HG02973 (cell line): Measurements from ENCODE around the gene RAB3C.

Experiments
- ATAC-seq: cut with Tn5 transposase; IDR thresholded peaks from one replicate; pipeline ENCODE4 v1.9.1; 2021; ENCODE audit warnings: moderate library complexity; ENCODE audit not compliant: unreplicated experiment

RAB3C gene

GRCh38 chr5:58868931-58869330, 286.1 kb downstream of the RAB3C start:
- no peak for ATAC-seq

DNA sequence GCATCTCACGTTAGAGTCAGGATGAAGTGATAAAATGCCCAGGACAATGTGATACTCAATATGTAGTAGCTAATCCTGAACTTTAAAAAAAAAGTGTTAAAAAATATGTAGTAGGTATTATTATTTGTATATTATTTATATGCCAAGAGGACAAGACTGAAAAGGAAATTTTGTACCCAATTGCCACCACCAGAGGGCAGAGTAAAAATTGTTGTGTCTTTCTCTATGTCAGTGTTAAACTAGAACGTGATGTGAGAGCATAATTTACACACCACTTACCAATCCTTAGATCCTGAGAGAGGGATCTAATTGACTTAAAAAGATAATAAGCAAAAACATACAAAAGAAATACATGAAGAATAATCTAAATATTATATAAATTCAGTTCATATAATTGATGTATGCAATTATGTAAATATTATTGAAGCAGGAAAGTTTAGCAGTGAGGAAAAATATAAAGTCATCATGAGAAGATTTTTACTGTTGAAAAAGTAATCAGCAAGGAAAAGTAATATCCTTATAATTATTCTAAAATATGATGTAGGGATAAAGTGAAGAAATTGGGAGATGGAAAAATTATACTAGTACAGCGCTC, 288.9 kb downstream of the RAB3C start:
- no peak for ATAC-seq

DNA sequence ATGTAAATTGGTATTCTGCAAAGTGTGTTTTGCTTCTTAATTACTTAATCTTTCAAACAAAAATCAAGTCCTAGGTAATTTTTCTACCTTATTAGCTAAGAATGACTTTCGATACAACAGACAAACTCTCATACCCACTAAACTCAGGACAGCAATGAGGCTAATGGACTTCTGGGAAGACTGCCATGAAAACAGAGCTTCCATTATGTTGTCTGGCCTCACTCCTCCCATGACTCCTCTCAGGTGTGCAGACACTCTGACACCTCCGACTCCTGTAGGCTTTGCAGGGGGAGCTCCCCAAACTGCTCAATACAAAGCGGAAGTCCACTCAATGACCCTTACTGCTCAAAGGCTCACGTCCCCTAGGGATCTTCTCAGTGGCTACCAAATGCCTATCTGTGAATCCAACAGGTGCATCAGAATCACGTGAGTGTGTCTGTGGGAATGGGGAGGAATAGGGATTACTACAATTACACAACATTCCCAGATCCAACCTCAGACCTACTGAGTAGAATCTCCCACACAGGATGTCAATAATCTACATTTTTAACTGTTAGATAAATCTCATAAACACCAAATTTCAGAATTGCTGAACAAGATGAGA, 289.9 kb downstream of the RAB3C start:
- ATAC-seq: no peak

GRCh38 chr5:58875599-58875998, 292.7 kb downstream of the RAB3C start:
- ATAC-seq: no peak

- ATAC-seq: no peak
These were observed 302.4 kb downstream of the RAB3C start for GRCh38 chr5:58885260-58885659.

DNA sequence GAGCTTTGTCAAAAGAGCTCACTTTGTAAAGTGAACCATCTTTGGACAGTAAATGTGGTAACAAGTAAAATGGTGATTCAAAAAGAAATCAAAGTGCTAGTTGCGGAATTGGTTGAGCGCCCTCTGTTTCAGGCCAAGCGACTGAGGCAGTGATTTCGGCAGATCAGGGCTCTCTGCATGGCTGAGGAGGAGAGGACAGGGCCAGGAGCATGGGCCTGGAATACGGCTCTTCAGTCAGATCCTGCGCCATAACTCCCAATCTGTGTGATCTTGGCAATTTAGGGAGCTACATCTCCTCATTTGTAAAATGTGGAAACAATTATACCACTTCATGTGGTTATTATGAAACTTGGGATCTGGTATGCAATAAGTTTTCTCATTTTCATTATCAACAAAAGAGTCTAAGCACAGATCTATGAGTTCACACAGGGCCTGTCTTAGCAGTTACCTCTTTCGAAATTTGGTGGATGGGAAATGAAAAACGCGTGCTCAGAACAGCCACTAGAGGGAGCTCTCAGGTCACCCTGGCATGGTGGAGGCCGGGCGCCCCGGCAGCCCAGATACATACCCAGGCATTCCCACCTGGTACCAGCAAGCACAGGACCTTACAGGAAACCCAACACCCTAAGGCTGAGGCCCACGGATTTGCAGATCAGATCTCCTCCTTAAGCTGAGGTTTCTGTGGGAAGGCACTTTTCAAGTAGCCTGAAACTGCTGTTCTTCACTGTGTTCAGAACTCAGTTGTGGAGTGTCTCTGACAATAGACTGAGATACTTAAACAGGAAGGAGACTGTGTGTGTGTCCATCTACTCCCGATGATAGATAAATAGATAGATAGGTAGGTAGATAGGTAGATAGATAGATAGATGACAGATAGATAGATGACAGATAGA, 303.7 kb downstream of the RAB3C start:
- peak; percentile 79 for ATAC-seq

DNA sequence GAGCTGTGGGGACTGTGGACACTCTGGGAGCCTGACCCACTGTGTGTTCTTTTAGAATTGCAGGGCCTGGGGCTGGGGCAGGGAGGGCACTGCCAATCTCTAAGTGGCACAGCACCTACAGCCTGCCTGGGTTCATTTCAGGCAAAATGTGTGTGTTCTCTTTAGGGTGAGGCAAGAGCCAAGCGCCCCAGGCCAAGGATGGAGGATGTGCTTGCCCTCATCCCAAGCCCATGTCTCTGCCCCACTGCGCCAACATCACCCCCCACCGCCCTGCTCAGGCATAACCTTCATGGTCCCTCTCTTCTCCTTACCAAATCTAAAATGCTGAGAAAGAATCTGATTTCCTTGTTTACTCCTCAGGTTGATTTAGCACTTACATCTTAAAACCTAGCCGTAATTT, 304.4 kb downstream of the RAB3C start:
- ATAC-seq: no peak

- no peak for ATAC-seq
These were observed 305.0 kb downstream of the RAB3C start for GRCh38 chr5:58887721-58888409.

DNA sequence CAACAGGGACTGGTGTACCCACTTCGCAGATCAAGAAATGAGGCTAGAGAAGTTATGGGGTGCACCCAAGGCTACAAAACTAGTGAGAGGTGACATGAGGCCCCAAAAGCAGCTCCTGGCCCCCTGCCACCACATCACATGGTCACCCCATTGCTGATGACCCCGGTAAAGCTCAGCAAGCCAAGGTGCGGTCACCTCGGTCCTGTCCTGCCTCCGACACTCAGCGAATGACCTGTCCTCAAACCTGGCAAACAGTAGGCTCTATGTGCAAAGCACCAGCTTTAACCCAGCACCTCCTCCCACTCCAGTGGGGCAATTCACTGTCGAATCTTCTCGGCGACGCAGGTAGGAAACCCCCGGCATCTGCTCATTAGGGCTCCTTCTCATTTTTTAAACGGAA, 307.4 kb downstream of the RAB3C start:
- no peak for ATAC-seq

- no peak for ATAC-seq
These were observed 307.8 kb downstream of the RAB3C start for GRCh38 chr5:58890701-58891085.

DNA sequence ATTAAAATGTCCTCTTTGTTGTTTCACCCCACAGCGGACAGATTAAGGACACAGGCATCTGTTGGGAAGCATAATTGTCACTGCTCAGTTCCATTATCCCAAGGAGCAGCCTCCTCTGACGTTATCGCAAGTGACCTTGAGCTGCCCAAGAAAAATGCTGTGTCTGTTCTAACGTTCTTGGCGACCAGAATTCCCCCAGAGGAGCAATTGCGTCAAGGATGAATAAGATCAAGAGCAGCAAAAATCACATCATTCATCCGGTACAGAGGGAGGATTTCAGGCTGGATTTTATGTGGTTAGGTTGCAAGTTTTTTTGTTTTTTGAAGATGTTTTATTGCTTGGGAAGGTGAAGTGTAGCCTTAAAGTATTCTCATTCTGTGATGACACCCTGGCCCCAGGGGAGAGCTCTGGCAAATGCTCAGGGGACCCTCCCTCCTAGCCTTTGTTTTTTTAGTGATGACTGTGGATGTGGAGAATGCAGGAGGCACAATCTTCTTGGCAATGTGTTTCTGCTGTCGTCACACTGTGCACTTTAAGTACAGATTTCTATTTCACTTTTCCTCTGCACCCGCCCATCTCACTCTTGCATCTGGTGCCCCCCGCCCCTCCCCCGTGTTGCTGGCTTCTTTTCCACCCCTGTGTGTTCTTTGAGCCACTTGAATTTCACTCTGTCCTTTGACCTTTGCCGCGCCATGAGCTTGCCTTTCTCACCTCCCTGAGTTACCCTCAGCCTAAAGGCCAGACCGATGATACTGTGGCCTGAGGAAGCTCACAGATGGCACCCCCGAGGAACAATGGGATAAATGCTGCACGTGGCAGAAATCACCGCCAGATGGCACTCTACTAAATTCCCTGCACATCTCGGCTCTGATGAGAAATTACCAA, 308.5 kb downstream of the RAB3C start:
- ATAC-seq: no peak

DNA sequence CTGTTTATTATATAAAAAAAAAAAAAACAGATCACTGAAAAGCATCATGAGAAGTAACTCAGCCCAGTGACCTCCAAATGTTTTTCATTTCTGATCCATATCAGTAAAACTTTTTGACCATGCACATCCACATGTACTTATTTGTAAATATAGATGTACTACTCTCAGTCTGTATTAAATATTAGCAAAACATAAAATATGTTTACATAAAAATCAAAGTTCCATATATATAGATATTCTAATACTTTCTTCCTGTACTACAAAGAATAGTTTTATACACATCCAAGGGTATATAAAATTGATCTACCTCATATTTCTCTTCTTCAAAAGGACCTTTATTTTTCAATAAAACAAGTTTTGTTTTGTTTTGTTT, 309.1 kb downstream of the RAB3C start:
- ATAC-seq: no peak

GRCh38 chr5:58893551-58893950, 310.7 kb downstream of the RAB3C start:
- ATAC-seq: no peak

- ATAC-seq: no peak
These were observed 315.1 kb downstream of the RAB3C start for GRCh38 chr5:58898006-58898405.

DNA sequence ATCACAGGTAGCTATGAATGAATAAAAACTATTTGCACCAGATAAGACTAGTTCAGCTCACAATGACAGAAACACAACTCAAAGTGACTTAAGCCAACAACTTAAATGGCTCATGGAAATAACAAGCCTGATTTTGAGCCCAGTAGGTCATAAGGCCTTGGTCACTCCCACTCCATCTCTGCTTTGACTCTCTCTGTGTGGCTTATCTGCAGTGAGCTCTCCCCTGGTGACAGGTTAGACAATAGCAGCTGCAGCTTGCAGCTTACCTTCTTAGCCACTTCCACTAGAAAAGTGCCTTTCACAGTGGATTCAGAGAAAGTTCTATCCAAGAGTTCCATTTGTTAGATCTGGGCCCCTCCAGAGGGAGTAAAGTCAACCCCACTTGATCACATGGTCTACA, 315.7 kb downstream of the RAB3C start:
- ATAC-seq: no peak

DNA sequence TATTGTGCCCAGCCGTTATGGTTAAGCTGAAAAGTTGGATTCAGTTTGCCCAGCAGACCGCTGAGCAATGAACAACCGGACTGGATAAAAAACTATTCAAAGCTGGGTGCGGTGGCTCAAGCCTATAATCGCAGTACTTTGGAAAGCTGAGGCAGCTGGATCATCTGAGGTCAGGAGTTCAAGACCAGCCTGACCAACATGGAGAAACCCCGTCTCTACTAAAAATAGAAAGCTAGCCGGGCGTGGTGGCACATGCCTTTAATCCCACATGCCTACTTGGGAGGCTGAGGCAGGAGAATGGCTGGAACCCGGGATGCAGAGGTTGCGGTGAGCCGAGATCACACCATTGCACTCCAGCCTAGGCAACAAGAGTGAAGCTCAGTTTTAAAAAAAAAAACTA, 318.4 kb downstream of the RAB3C start:
- no peak for ATAC-seq

DNA sequence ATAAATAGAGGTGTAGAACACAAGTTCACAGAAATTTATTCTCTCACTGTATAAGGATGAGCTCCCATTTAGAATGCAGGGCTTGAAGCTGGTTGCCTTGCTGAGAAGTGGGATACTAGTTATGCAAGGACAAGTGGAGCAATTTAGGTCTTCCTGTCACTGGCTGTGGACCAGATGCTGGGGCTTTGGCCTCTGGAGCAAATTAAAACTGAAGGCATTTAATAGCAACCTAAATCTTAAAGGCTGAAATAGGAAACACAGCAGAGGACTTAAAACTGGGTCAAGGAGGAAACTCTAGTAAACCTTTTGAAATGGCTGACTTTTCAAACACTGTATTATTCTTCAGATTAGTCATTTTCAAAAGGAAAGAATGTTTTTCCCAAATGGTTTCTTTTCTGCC, 319.4 kb downstream of the RAB3C start:
- no peak for ATAC-seq

GRCh38 chr5:58902765-58903164, 319.9 kb downstream of the RAB3C start:
- ATAC-seq: no peak

GRCh38 chr5:58904737-58905136, 321.9 kb downstream of the RAB3C start:
- no peak for ATAC-seq

GRCh38 chr5:58905944-58906343, 323.1 kb downstream of the RAB3C start:
- ATAC-seq: no peak
